Stimulated activated CD8-positive, alpha-beta memory T cell treated with anti-CD3 and anti-CD28 coated beads, Interleukin-4, amount 100 ng/mL, for 48 hours (primary cell): ENCODE data around the gene ROR2.
"Not testable (repeated sequence)": the region's sequence is repeated elsewhere in the genome, so short reads cannot be mapped to it uniquely, and the experiment has no call there.

Experiments used
- DNase-seq: peaks from one replicate; pipeline ENCODE4 v3.0.0-alpha.2; 2020

ROR2 gene

GRCh38 chr9:91920630-91921350 lies 29.2 kb downstream of the ROR2 start:
- no peak for DNase-seq

- DNase-seq, result no peak
These were observed 30.4 kb downstream of the ROR2 start for GRCh38 chr9:91919621-91920020.

- no peak for DNase-seq
These were observed 32.6 kb downstream of the ROR2 start for GRCh38 chr9:91917436-91917835.

GRCh38 chr9:91915524-91916263 lies 34.3 kb downstream of the ROR2 start:
- no peak for DNase-seq

GRCh38 chr9:91914937-91915336 lies 35.1 kb downstream of the ROR2 start:
- DNase-seq, result no peak

- no peak for DNase-seq
These were observed 35.6 kb downstream of the ROR2 start for GRCh38 chr9:91914404-91914803.

GRCh38 chr9:91913986-91914385 lies 36.0 kb downstream of the ROR2 start:
- no peak for DNase-seq

GRCh38 chr9:91913096-91913495 lies 36.9 kb downstream of the ROR2 start:
- DNase-seq, result no peak

- DNase-seq, result no peak
These were observed 38.4 kb downstream of the ROR2 start for GRCh38 chr9:91911657-91912056.

- DNase-seq, result not testable (repeated sequence)
These were observed 40.8 kb downstream of the ROR2 start for GRCh38 chr9:91909256-91909655.

GRCh38 chr9:91908746-91909145 lies 41.3 kb downstream of the ROR2 start:
- DNase-seq, result no peak

GRCh38 chr9:91908293-91908623 lies 41.8 kb downstream of the ROR2 start:
- DNase-seq, result no peak

GRCh38 chr9:91907484-91908292 lies 42.3 kb downstream of the ROR2 start:
- no peak for DNase-seq

- DNase-seq, result peak; percentile 66
These were observed 44.0 kb downstream of the ROR2 start for GRCh38 chr9:91905991-91906469.

GRCh38 chr9:91905237-91905650 lies 44.8 kb downstream of the ROR2 start:
- DNase-seq, result no peak

GRCh38 chr9:91904588-91905236 lies 45.3 kb downstream of the ROR2 start:
- no peak for DNase-seq

- DNase-seq, result no peak
These were observed 46.7 kb downstream of the ROR2 start for GRCh38 chr9:91903126-91903911.

GRCh38 chr9:91902475-91903125 lies 47.4 kb downstream of the ROR2 start:
- DNase-seq, result no peak

GRCh38 chr9:91900797-91901177 lies 49.2 kb downstream of the ROR2 start:
- no peak for DNase-seq

- DNase-seq, result no peak
These were observed 49.8 kb downstream of the ROR2 start for GRCh38 chr9:91900055-91900796.

- DNase-seq, result no peak
These were observed 50.4 kb downstream of the ROR2 start for GRCh38 chr9:91899594-91899993.
